DND-41 (cell line): Measurements from ENCODE around the gene NRIP1.

Source experiments
- EZH2 ChIP-seq: IDR thresholded peaks from 3 replicates; pipeline ENCODE4 v1.6.1; 2012; ENCODE audit warnings: borderline replicate concordance, low read depth, mild to moderate bottlenecking, moderate library complexity, low read length, inconsistent platforms; ENCODE audit not compliant: severe bottlenecking
- TF ChIP-seq, protein P1 (sequence below): IDR thresholded peaks from 2 replicates; pipeline ENCODE4 v1.5.1; 2012; ENCODE audit warnings: borderline replicate concordance, low read length, moderate library complexity, mild to moderate bottlenecking; ENCODE audit not compliant: poor library complexity, severe bottlenecking; ENCODE audit errors: extremely low read depth

DNA sequence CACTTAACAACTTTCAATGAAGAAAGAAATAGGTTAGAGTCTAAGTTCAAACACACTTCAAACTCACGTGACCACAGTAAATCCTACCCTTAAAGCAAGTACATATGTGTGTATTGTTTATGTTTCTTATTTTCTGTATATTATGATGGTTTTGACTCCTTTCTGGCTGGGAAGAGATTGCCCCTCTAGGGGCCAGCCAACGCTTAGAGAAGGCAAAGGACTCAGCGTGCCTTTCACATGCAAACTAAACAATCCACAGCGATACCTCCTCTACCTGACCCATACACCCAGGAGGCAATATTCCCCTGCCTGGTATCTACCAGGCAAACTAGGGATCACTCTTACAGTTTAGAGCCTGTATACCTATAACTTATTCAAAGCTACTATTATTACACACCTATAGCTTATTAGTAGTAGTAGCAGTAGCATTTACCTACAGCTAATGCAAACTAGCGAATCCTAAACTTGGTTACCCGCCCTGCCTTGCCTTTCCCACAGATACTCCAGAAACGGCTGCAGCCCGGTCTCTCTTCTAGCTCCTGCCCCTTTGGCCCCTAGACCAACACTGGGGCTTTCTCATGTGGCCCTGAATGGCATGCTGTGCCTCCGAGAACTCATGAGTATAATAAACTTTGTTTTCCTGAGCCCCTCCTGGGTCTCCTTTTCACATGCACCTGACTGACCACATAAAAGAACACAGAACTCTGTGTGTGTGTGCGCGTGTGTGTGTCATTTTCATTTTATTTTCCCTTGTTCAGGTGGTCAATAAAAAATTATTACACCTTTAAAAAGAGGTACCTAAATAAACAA lies 14.0 kb downstream of the NRIP1 start:
- TF ChIP-seq, protein P1, sequence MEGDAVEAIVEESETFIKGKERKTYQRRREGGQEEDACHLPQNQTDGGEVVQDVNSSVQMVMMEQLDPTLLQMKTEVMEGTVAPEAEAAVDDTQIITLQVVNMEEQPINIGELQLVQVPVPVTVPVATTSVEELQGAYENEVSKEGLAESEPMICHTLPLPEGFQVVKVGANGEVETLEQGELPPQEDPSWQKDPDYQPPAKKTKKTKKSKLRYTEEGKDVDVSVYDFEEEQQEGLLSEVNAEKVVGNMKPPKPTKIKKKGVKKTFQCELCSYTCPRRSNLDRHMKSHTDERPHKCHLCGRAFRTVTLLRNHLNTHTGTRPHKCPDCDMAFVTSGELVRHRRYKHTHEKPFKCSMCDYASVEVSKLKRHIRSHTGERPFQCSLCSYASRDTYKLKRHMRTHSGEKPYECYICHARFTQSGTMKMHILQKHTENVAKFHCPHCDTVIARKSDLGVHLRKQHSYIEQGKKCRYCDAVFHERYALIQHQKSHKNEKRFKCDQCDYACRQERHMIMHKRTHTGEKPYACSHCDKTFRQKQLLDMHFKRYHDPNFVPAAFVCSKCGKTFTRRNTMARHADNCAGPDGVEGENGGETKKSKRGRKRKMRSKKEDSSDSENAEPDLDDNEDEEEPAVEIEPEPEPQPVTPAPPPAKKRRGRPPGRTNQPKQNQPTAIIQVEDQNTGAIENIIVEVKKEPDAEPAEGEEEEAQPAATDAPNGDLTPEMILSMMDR = no peak
- TF ChIP-seq EZH2 = no peak
